Measurements from ENCODE around the gene DRC7.

DNA sequence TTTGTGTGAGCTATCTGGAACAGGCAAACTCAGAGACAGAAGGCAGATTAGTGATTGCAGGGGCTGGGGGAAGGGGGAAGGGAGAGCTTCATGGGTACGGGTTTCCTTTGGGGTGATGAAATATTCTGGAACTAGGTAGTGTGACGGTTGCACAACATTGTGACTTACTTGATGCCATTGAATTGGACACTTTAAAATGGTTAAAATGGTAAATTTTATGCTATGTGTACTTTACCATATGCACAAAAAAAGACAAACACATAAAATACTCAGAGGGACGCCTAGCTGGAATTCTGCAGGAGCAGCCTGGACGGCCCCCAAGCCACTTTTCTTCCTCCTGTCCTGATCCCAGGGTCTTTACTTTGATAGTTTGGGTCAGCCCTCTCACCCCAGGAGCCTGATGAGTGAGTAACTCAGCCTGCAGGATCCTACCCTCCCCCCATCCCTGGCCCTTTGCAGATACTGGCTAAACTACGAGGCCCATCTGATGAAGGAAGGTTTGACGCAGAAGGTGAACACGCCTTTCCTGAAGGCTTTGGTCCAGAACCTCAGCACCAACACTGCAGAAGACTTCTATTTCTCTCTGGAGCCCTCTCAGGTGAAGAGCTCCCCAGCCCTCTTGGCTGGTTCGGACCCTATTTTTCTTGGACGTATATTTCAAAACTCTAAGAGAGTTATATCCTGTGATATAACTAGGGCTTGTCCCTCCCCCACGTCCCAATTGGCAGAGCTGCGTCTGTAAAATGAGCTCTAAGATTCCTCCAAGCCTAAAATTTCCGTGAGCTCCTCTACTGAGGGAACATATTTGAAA is 18.7 kb upstream of the DRC7 start:
- TF ChIP-seq, protein P1, sequence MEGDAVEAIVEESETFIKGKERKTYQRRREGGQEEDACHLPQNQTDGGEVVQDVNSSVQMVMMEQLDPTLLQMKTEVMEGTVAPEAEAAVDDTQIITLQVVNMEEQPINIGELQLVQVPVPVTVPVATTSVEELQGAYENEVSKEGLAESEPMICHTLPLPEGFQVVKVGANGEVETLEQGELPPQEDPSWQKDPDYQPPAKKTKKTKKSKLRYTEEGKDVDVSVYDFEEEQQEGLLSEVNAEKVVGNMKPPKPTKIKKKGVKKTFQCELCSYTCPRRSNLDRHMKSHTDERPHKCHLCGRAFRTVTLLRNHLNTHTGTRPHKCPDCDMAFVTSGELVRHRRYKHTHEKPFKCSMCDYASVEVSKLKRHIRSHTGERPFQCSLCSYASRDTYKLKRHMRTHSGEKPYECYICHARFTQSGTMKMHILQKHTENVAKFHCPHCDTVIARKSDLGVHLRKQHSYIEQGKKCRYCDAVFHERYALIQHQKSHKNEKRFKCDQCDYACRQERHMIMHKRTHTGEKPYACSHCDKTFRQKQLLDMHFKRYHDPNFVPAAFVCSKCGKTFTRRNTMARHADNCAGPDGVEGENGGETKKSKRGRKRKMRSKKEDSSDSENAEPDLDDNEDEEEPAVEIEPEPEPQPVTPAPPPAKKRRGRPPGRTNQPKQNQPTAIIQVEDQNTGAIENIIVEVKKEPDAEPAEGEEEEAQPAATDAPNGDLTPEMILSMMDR (IDR thresholded peaks at IDR 0.05), result no peak
- no peak for TF ChIP-seq ZFX (IDR thresholded peaks at IDR 0.05; ENCODE audit: borderline replicate concordance)

Data from 22Rv1 (cell line).